GM12874 (cell line): Measurements from ENCODE around the gene KRTAP8-1.

Experiments used
- CTCF ChIP-seq: IDR thresholded peaks from 2 replicates; pipeline ENCODE4 v1.5.1; 2011; ENCODE audit warnings: low read depth, mild to moderate bottlenecking, control low read depth, low read length, moderate library complexity; ENCODE audit not compliant: insufficient read depth

Gene KRTAP8-1

DNA sequence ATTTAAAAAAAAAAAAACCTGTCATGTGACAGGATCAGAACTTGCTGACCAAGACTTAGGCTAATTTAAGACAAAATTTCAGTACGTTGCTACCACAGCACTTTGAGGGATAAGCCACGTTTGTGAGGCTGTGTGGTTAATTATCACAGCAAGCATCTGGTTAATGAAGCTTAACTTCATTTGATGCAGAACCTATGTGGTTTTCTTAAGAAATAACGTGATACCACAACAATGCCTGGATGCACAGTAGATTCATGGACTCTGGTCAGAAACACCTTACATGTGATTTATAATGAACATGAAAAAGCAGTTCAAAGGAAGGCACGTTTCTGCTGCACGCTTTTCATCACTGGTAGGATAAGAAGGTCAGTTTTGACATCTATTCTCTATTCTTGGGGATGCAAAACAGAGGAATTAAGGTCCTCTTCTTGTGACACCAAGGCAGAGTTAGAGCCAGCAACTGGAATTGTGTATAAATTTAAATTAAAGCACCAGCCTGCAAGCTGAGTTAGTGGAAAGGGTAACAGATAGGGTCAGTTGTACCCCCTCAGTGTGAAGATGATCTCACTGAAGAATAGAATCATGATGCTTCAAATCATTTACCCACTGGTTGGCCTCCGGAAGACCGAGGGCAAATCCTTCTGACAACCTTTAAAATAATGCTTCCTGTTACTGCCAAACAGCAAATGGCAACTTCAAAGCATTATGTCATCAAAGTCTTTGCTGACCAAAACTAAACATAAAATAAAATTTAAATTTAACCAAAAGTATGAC, 6.0 kb upstream of the KRTAP8-1 start:
- no peak for TF ChIP-seq CTCF

DNA sequence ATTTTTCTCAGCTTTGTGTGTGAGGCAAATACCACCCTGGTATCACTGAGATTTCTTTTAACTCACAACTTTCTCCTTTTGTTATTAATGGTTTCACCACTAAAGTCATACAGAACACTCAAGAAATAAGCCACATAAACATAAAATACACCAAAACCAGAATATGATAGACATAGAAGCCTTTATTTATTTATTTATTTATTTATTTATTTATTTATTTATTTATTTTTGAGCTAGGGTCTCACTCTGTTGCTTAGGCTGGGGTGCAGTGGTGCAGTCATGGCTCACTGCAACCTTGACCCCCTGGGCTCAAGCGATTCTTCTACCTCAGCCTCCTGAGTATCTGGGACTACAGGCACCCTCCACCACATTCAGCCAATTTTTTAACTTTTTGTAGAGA, 12.5 kb downstream of the KRTAP8-1 start:
- no peak for TF ChIP-seq CTCF

DNA sequence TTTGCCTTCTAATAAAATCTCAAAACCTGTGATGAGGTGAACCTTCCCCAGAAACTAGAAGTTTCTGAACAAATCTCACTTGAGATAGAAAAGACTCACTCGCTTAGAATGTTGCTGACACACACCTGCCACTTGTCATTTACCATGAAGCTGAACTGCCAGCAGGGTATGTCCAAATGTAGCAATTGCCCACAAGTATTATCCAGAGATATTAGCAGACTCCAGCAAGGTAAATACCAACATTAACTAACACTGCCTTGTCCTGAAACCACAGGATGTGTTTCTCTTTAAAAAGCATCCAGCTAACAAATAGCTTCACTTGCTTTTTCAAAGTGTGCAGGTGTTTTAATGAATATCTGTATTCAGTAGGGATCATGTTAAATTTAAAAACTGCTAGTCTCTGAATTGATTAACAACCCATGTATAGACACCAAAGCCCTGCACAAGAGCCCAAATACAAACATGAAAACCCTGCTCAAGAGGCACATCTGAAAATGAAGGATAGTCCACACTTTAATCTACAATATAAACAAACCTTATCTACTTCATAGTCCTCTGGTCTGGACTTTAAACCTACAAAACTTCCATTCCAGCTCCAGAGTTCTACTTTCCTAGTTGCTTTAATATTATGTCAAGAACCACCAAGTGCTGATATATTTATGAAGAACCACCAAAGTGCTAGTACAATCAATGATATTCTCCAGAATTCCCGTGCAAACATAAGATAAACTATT, 19.3 kb downstream of the KRTAP8-1 start:
- no peak for TF ChIP-seq CTCF

DNA sequence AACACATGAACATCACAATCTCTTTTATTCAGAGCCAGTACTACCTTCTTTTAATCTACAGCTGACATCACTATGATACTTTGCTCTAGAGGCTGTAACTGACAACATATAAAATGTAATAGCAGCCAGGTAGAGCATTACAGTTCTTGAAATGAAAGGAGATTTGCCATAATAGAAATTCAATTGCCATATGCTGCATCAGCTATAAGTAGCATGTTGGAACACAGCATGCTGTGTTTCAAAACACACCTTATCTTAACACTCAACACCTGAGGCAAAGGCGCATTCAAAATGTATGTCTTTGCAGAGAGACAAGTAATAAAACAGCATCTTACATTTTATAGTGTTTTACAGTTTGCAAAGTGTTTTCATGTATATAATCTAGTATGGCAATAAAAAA, 33.8 kb downstream of the KRTAP8-1 start:
- no peak for TF ChIP-seq CTCF

DNA sequence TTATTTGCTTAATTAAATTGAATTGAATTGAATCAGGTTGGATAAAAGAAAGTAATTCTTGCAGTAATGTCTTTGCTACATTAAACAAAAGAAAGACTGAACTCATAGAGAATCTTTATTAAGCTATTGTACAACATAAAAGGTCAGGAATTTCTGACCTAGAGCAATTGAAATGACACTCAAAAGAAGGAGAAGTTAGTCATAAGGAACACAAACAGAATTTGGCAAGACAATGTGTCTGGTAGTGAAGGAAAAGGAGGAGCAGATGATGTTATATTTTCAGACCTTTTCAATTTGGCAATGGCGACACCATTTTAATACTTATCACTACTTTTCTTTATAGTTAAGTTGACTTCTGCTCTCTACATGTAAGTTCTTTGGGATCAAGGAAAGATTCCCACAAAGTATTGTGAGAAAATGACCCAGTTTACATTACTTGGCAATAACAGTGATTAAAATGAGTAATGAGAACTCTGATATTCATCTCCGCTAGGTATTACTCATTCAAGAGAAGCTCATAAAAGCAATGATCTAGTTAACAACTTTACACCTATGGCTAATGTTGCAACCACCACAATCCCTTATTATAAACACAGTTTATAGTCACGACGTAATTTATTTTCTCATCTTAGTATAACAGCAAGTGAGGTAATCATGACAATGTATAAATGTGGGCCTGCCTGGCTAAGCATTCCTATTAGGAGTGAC, 43.2 kb downstream of the KRTAP8-1 start:
- TF ChIP-seq CTCF = no peak
